ENCODE data around the gene LRRC26. TPM values are rescaled to one million over a fixed set of nuclear protein-coding genes. Genes with fewer than 3 reads are reported as not detected.

The LRRC26 gene
- total and polyA plus RNA-seq, 2 donors (not counting 3 experiments of a cell fraction or from before 2014, with no cell fraction given), result 0.08 TPM; not detected in 1

DNA sequence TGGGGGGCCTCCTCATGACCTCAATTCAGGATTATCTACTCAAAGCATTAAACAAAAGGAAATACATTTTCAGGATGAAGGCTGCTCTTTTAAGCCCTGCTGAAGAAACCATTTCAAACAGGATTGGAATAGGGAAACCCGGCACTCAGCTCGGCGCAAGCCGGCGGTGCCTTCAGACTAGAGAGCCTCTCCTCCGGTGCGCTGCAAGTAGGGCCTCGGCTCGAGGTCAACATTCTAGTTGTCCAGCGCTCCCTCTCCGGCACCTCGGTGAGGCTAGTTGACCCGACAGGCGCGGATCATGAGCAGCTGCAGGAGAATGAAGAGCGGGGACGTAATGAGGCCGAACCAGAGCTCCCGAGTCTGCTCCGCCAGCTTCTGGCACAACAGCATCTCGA, 34.9 kb upstream of the LRRC26 start:
- DNase-seq (ENCODE audit: low read depth, low spot score), result no peak
- Histone ChIP-seq H2AFZ (ENCODE audit: low read depth, low read length) (peak overlapping the region; percentile 61), H3K36me3 (ENCODE audit: control insufficient read depth in 2 of 2, extremely low read depth in 1 of 2, insufficient read depth in 2 of 2, low read length in 2 of 2) (peaks cover 0 to 5% of the 10 kb centered on the region in 2 experiments), H3K79me2 (ENCODE audit: control insufficient read depth, insufficient read depth, low read length) (peaks cover 35% of the 10 kb centered on the region), H3K9me1 (replicated peaks; ENCODE audit: control insufficient read depth, extremely low read depth, insufficient read depth, low read length) (no peaks in the 10 kb centered on the region), H3K4me3 (replicated peaks in 1 of 3; ENCODE audit: insufficient read depth in 1 of 3, low read depth in 1 of 3, low read length in 3 of 3) (peak overlapping the region; percentile 61 to 68 (median 62)), H4K20me1 (replicated peaks; ENCODE audit: control insufficient read depth, extremely low read depth, insufficient read depth, low read length) (no peaks in the 10 kb centered on the region), H3K27me3 (ENCODE audit: control insufficient read depth in 2 of 2, insufficient read depth in 2 of 2, low read length in 2 of 2) (no peaks in the 10 kb centered on the region), H3K4me1 (ENCODE audit: control insufficient read depth, extremely low read depth, insufficient read depth, low read length) (peaks cover 26% of the 10 kb centered on the region), H3K9ac (replicated peaks; ENCODE audit: extremely low read depth, insufficient read depth, low read length) (peak overlapping the region; percentile 85), H3K27ac (ENCODE audit: insufficient read depth, low read depth, low read length) (peak overlapping the region; percentile 23), H3K4me2 (ENCODE audit: insufficient read depth, low read length) (peak overlapping the region; percentile 73), H3K9me3 (replicated peaks; ENCODE audit: control insufficient read depth, insufficient read depth, low read length) (no peaks in the 10 kb centered on the region)
- FAIRE-seq, result no peak
- ChIA-PET CTCF (interaction anchor here (1.0 to 2.1 kb wide), 6 partner anchors 9 to 35 kb away, joined by 3 to 13 read pairs (median 6); partner anchors contain the start of genes LRRC26, RNF208, RNF224 and SSNA1), POLR2A (interaction anchor here (1.4 kb wide), 1 partner anchor 16 kb away, joined by 4 read pairs; the partner anchor contains the start of gene SSNA1)
- BruUV-seq (replicated peaks), result no TSS peak
- intact Hi-C loops (cut with micrococcal nuclease) (loop anchor here (2.0 kb wide), 1 partner anchor 16 kb away; the partner anchor contains the start of genes ANAPC2 and SSNA1), dilution Hi-C loops (cut with MboI; ENCODE audit: extremely low pct_ligation_motif_present, low sequenced_read_pairs) (no loop called here)
- TF ChIP-seq, protein P1, sequence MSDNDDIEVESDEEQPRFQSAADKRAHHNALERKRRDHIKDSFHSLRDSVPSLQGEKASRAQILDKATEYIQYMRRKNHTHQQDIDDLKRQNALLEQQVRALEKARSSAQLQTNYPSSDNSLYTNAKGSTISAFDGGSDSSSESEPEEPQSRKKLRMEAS (IDR thresholded peaks at IDR 0.05; ENCODE audit: insufficient read depth, insufficient read length), result no peak
- TF ChIP-seq EZH2 (IDR thresholded peaks at IDR 0.05; ENCODE audit: borderline replicate concordance, low read depth, low read length, severe bottlenecking) (no peak), JUN (IDR thresholded peaks at IDR 0.05; ENCODE audit: borderline replicate concordance, insufficient read depth, insufficient read length, low read depth) (no peak), POLR2AphosphoS5 (IDR thresholded peaks at IDR 0.05; ENCODE audit: insufficient read depth, low read depth, low read length) (no peak)

DNA sequence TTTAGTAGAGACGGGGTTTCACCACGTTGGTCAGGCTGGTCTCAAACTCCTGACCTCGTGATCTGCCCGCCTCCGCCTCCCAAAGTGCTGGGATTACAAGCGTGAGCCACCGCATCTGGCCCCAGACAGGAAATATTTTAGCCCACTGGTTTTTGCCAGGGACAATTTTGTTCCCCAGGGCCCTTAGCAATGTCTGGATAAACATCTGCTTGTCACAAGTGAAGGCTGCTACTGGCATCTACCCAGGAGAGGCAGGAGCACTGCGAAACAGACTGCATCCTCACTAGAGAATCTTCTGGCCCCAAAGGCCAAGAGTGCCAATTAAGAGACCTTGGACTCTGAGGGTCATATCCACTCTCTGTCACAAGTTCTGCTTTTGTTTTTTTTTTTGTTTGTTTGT, 33.1 kb upstream of the LRRC26 start:
- Histone ChIP-seq H2AFZ (ENCODE audit: low read depth, low read length) (no peak overlapping the region), H3K9ac (replicated peaks; ENCODE audit: extremely low read depth, insufficient read depth, low read length) (no peak overlapping the region), H3K27me3 (ENCODE audit: control insufficient read depth in 2 of 2, insufficient read depth in 2 of 2, low read length in 2 of 2) (no peaks in the 10 kb centered on the region), H3K9me1 (replicated peaks; ENCODE audit: control insufficient read depth, extremely low read depth, insufficient read depth, low read length) (no peaks in the 10 kb centered on the region), H3K27ac (ENCODE audit: insufficient read depth, low read depth, low read length) (no peak overlapping the region), H3K4me3 (replicated peaks in 1 of 3; ENCODE audit: insufficient read depth in 1 of 3, low read depth in 1 of 3, low read length in 3 of 3) (no peak overlapping the region), H3K9me3 (replicated peaks; ENCODE audit: control insufficient read depth, insufficient read depth, low read length) (no peaks in the 10 kb centered on the region), H4K20me1 (replicated peaks; ENCODE audit: control insufficient read depth, extremely low read depth, insufficient read depth, low read length) (no peaks in the 10 kb centered on the region), H3K4me2 (ENCODE audit: insufficient read depth, low read length) (no peak overlapping the region), H3K79me2 (ENCODE audit: control insufficient read depth, insufficient read depth, low read length) (peaks cover 35% of the 10 kb centered on the region), H3K4me1 (ENCODE audit: control insufficient read depth, extremely low read depth, insufficient read depth, low read length) (peaks cover 29% of the 10 kb centered on the region), H3K36me3 (ENCODE audit: control insufficient read depth in 2 of 2, extremely low read depth in 1 of 2, insufficient read depth in 2 of 2, low read length in 2 of 2) (no peaks in the 10 kb centered on the region)
- FAIRE-seq (no peak), DNase-seq (ENCODE audit: low read depth, low spot score) (no peak)
- TF ChIP-seq GATA2 (IDR thresholded peaks at IDR 0.05; ENCODE audit: insufficient read depth, insufficient read length, low read depth, low read length) (no peak), MYC (IDR thresholded peaks at IDR 0.05; ENCODE audit: low read depth, low read length) (no peak), POLR2A (IDR thresholded peaks at IDR 0.05; ENCODE audit: low read depth, low read length) (no peak), FOS (IDR thresholded peaks at IDR 0.05; ENCODE audit: borderline replicate concordance, insufficient read depth, low read length) (no peak), EZH2 (IDR thresholded peaks at IDR 0.05; ENCODE audit: borderline replicate concordance, low read depth, low read length, severe bottlenecking) (no peak), CTCF (IDR thresholded peaks at IDR 0.05; ENCODE audit: extremely low read depth in 1 of 2, insufficient read depth in 1 of 2, low read depth in 1 of 2, low read length in 2 of 2) (no peak), JUN (IDR thresholded peaks at IDR 0.05; ENCODE audit: borderline replicate concordance, insufficient read depth, insufficient read length, low read depth) (no peak), POLR2AphosphoS5 (IDR thresholded peaks at IDR 0.05; ENCODE audit: insufficient read depth, low read depth, low read length) (no peak)
- TF ChIP-seq, protein P1 (IDR thresholded peaks at IDR 0.05; ENCODE audit: insufficient read depth, insufficient read length), result no peak
- intact Hi-C loops (cut with micrococcal nuclease), result no loop called here
- POLR2A ChIA-PET, result interaction anchor here (0.7 kb wide), 2 partner anchors 24 to 90 kb away, joined by 5 to 7 read pairs; partner anchors contain the start of gene RNF224
- CTCF ChIA-PET, result interaction anchor here (1.2 to 1.3 kb wide), 2 partner anchors 24 to 34 kb away, joined by 3 read pairs; partner anchors contain the start of gene RNF224
- dilution Hi-C loops (cut with MboI; ENCODE audit: extremely low pct_ligation_motif_present, low sequenced_read_pairs), result no loop called here
- no TSS peak for BruUV-seq (replicated peaks)

All from endothelial cell of umbilical vein (primary cell).